HG02970 (cell line): Measurements from ENCODE around the gene PSENEN.

ENCODE experiments used
- ATAC-seq: cut with Tn5 transposase; IDR thresholded peaks from one replicate; pipeline ENCODE4 v1.9.1; 2021; ENCODE audit warnings: mild to moderate bottlenecking, moderate library complexity, moderate number of reproducible peaks; ENCODE audit not compliant: unreplicated experiment, low FRiP score

Gene PSENEN

GRCh38 chr19:35750167-35750566 lies 4.7 kb downstream of the PSENEN start:
- no peak for ATAC-seq

- no peak for ATAC-seq
Observed at GRCh38 chr19:35751839-35752745, 6.6 kb downstream of the PSENEN start.

DNA sequence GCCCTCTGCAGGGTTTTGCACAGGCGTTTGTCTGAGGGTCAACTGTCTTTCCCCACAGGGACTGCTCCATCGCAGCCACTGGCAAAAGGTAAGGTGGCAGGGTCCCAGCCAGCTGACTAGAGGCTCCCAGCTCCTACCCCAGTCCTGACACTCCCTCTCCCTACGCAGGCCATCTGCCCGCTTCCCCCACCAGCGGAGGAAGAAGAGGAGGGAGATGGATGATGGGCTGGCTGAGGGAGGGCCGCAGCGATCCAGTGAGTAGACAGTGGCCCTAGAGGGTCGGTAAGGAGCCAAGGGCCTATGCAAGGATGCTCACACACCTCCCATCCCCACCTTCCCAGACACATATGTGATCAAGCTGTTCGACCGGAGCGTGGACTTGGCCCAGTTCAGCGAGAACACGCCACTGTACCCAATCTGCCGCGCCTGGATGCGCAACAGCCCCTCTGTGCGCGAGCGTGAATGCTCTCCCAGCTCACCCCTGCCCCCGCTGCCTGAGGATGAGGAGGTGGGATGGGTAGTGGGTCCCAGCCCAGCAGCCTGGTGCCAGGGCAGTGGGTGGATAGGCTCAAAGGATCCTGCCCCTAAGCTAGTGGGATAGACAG lies 7.4 kb downstream of the PSENEN start:
- ATAC-seq: no peak

GRCh38 chr19:35753634-35754369 lies 8.4 kb downstream of the PSENEN start:
- ATAC-seq: no peak

DNA sequence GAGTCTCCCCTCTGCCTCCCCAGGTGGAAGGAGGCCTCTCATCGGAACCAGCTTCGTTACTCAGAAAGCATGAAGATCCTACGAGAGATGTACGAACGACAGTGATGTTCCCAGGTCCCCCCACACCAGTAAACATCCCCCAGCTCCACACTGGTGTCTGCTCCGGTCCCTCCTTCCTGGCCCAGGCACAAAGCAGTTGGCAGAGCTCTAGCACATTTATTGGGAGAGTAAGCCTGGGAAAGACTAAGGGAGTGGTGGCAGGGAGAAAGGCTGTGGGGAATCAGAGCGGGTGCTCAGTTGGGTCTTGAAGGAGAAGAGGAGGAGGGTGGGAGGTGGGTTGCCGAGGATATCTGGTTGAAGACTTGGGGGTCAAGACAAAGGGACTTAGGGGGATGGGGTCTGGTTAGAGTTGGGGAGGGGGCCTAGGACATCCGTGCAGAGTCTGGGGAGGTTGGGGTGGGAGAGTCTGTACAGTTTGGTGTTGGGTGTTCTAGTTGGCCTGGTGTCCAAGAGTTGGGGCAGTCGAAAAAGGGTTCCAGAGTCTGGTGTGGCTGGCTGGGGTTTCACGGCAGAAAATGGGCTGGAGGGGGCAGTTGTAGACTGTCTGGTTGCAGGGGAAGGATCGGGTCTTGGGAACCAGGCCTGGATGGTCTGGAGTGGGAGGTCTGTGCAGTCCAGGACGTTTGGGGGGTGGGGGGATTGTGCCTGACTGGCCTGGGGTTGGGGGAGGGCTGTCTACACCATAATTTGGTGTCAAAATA lies 9.1 kb downstream of the PSENEN start:
- ATAC-seq: no peak

DNA sequence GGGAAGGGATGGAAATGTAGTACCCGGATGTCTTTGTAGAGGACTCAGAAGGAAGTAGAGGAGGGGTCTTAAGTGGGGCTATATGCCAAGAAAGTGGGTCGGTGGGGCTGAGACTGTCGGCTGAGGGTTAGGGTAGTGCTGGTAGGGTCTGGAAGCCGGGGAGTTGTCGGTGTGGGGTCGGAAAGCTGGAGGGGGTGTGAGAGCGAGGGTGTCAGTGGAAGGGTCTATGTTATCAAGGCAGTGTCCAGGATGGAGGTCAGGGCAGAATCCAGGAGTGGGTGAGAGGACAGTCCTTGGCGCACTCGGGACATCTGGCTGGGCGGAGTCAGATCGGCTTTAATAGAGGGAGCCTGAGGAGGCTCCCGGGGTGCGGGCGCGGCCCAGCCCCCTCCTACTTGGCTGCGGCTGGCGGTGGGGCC lies 9.7 kb downstream of the PSENEN start:
- no peak for ATAC-seq

GRCh38 chr19:35755550-35756376 lies 10.3 kb downstream of the PSENEN start:
- no peak for ATAC-seq

DNA sequence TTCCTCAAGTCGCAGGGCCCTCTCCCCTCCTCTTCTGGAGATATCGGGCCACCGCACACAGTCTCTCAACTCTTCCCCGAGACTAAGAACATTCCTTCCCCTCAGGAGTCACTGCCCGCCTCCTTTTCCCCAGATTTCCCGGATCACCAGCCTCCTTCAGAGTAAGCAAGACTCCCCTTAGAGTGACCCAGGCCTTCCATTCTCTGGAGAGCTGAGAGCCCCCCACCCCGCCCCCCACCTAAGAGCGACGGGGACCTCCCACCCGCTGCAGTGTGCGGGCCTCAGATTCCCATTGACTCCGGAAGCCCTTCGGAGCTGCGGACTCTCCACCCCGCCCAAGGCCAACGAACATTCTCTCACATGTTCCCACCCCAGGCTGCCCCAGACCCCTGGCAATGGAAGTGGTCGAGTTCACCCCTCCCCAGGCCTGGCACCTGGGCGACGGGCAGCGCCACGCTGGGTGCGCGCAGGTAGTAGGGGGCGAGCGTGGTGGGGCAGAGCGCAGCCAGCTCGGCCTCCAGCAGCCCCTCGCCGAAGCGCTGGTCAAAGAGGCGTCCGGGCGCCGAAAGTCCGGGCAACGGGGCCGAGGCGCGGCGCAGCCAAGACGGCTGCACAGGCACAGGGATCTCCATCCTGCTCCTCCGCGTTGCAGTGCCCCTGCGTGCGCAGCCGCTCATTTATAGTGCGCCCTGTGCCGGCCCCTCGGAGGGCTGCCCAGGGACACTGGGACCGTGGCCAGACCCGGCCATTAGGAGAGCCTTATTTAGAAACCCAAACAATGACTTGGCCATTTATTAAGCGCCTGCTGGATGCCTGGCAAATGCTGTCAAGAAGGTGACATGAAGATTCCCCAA lies 11.2 kb downstream of the PSENEN start, which contains the start of gene HSPB6:
Gene HSPB6 (minus strand): TSS at position 653 of the 854 bp plus-strand sequence. CDS start 21 bp downstream, at position 632.
- ATAC-seq: no peak

GRCh38 chr19:35757231-35757748 lies 11.8 kb downstream of the PSENEN start:
- ATAC-seq: no peak

DNA sequence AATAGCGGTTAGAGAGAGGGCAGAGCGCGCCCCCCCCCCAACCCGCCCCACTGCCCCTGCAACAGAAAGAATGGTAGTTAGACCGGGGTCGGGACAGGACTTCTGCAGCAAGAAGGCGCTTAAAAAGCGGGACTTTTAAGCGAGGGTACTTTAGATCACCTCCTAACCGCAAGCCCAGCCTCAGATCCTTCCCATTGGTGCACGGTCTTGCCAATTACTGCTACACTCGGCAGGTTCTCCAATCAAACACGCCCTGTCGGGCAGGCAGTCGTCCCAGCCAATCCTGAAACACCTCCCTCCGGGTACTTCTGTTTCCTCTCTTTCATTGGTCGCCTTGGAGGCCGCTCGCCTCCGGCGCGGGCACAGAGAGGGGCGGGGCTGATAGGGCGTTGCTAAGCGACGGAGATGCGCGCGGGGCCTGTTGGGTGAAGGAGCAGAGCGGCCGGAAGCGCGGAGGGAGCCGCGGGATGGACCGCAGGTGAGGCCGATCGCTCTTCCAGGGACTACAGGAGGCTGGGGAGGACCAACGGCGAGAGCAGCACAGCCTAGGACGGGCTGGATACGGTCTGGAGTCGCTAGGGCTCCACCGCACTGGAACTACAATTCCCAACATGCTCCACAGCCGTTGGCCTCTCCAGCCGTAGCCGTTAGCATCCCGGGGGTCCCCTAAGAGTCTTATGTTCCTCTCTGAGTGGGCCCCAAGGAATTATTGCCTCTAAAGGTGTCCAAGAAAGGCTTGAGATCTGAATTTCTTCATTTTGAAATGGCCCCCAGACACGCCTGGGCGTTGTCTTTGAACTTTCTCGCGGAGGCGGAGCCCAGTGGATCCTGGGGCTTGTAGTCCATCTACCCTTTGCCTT lies 12.5 kb downstream of the PSENEN start, which contains the start of gene PROSER3:
Gene PROSER3 (plus strand): TSS at position 428 of the 860 bp plus-strand sequence. CDS start 40 bp downstream, at position 468.
- peak; percentile 94 for ATAC-seq

DNA sequence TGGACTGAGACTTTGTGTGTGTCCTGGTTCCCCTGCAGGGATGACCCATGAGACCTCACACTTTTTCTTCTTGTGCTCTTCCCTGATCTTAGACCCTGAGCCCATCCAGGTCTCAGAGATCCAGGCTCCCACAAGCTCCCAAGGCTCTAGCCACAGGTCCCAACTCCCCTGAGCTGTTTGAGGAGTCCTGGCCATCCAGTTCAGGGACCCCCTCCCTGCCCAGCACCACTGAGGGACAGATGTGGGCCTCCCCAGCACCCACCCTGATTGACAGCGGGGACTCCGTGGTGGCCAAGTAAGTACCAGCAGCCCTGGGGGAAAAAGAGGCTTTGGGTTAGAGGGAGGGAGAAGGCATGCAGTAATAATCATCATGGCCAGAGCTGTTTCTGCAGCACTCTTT lies 14.2 kb downstream of the PSENEN start:
- ATAC-seq: no peak

- ATAC-seq: no peak
Observed at GRCh38 chr19:35760711-35761349, 15.4 kb downstream of the PSENEN start.

DNA sequence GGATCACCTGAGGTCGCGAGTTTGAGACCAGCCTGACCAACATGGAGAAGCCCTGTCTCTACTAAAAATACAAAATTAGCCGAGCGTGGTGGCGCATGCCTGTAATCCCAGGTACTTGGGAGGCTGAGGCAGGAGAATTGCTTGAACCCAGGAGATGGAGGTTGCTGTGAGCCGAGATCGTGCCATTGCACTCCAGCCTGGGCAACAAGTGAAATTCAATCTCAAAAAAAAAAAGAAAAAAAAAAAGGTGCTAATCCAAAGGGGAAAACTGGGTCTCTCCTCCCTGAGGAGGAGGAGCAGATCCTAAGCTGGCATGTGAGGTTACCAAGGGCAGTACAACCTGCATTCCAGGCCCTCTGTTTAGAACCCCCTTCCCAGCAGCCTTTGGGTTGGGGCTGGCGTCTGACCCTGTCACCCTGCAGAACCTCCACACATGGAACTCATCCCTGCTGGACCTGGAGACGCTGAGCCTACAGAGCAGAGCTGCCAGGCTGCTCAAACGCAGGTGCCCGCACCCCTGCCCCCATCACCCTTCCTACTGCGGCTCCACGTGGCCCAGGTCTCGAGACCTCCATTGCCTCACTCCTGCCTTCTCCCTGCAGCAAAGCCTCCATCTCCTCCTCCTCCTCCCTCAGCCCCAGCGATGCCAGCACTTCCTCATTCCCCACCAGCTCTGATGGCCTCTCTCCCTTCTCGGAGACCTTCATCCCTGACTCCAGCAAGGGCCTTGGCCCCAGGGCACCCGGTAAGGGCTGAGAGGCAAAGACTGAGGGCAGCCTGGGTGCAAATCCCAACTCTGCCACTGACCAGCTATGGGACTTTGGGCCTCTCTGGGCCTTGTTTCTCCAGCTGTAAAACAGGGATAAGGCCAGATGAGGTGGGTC lies 19.2 kb downstream of the PSENEN start:
- ATAC-seq: no peak

DNA sequence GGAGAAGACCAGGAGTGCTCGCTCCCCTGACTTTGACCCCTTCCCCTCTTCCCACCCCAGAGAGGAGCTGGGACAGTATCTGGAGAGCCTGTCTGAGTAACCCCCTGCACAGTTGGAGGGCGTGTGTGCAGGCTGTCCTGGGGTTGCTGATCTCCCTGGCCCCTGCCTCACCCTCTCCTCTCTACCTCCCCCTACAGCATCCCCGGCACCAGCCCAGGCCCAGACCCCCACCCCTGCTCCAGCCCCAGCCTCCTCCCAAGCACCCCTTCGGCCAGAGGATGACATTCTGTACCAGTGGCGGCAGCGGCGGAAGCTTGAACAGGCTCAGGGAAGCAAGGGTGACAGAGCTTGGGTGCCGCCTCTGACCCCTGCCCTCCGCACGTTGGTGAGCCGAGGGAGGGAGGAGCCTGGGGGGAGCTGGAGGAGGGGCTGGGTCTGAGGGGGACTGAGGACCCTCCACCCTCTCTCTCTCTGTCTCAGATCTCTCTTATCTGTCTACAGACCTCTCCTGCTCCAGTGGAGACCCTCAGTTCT lies 21.2 kb downstream of the PSENEN start:
- no peak for ATAC-seq

GRCh38 chr19:35767288-35768081 lies 22.0 kb downstream of the PSENEN start:
- ATAC-seq: no peak
